HG02938 (cell line): ENCODE data around the gene LRP5.
"Not testable (repeated sequence)": the region's sequence is repeated elsewhere in the genome, so short reads cannot be mapped to it uniquely, and the experiment has no call there.

Source experiments
- ATAC-seq: cut with Tn5 transposase; IDR thresholded peaks from one replicate; pipeline ENCODE4 v1.9.1; 2021; ENCODE audit warnings: mild to moderate bottlenecking, moderate library complexity; ENCODE audit not compliant: unreplicated experiment

The LRP5 gene

DNA sequence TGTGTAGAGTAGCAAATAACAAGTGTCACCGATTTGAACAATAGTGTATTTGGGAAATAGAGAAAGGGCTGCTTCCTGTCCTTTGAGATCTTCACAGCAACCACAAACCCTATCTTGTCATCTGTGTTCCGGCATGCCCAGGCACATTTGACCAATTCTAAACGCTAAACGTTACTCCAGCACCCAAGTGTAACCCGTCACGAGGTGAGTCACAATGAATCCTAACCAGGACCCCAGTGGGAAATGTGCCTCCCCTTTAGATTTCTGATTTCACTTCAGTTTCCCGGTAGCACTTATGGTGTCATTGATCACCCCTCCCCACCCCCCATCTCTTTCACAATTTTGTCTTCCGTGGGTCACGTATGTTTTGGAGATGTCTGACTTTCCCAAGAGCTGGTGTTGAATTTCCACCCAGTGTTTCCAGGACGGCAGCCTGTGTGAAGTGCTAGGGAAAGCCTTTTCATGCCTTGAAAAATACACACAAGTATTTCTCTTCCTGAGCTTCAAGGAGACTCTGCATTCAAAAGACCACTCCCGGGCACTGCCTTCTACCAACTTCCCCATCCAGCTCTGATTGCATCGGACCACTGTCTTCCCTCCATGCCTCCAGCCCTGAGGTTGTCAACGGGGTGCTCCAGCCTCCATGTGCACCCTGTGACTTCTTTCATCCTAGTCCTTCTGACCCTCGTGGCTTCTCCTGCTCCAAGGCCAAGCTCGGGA lies 30.1 kb upstream of the LRP5 start:
- peak; percentile 42 for ATAC-seq

DNA sequence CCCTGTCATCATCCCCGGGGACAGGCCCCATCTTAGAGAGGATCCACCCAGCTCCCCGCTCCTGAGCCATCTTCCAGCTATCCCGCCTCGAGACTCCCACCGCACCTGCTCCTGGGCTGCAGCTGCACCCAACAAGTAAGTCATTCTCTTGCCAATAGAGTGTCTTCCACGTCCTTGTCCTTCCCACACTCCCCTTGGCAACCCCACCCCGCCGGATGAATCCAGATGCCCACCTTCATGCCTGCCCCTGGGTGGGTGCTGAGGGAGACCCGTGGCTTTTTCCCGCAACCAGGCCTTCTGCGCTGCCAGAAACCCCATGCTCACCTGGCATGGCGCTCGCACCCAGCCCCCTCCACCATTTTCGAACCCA lies 29.5 kb upstream of the LRP5 start:
- no peak for ATAC-seq

DNA sequence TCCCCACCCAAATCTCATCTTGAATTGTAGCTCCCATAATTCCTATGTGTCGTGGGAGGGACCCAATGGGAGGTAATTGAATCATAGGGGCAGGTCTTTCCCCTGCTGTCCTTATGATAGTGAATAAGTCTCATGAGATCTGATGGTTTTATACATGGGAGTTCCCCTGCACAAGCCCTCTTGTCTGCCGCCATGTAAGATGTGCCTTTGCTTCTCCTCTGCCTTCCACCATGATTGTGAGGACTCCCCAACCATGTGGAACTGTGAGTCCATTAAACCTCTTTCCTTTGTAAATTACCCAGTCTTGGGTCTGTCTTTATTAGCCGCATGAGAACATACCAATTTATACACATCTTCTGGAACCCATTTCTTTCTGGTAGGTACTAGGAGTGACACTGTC lies 27.8 kb upstream of the LRP5 start:
- not testable (repeated sequence) for ATAC-seq

DNA sequence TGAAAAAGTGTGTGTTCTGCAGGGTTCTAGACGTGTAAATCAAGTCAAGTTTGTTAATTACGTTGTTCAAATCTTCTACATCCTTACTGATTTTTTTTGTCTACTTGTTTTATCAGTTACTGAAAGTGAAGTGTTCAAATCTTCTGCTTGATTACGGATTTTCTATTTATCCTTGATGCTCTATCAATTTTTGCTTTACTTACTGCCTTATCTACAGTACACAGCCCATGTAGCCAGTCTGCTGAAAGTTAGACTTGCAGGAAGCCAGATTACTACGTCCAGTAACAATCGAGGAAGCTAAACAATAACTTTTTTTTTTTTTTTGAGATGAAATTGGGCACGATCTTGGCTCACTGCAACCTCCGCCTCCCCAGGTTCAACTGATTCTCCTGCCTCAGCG lies 25.0 kb upstream of the LRP5 start:
- ATAC-seq, result no peak

DNA sequence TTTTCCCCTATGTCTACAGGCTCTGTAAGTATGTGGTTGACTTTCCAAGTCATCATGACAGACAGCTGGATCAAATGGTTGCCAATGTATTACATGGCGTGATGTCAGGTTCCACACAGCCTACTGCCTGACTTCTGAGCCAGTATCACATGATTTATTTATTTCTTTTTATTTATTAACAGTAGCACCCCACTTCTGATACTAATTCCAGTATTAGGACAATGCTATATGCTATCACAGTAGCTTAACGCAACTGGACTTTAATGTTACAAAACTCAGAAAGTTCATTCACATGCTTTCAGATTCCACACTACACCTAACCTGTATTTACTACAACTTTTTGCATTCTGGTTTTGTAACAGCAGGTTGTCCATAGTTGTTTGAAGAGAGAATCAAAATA lies 22.9 kb upstream of the LRP5 start:
- no peak for ATAC-seq

GRCh38 chr11:68293708-68294107 lies 18.7 kb upstream of the LRP5 start:
- ATAC-seq, result no peak

GRCh38 chr11:68295271-68295670 lies 17.1 kb upstream of the LRP5 start:
- ATAC-seq, result no peak

DNA sequence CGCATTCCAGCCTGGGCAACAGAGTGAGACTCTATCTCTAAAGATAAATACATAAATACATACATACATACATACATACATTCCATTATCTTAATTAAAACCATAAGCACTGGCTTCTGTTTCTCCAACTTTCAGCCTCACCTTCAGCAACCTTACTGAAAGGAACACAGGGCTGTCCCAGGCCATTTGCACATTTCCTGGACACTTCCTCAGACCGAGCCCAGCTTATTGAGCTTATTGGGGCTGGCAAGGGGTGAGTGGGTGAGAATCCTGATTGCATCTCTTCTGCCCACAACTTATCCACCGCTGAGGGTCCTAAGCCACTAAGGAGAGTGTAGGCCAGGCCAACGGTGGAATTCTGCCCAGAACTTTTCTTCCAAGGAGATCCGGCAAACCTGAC lies 16.5 kb upstream of the LRP5 start:
- no peak for ATAC-seq

- ATAC-seq, result no peak
Observed at GRCh38 chr11:68296344-68297051, 15.9 kb upstream of the LRP5 start.

GRCh38 chr11:68297052-68297378 lies 15.4 kb upstream of the LRP5 start:
- ATAC-seq, result no peak

- ATAC-seq, result no peak
Observed at GRCh38 chr11:68297494-68297811, 14.9 kb upstream of the LRP5 start.

GRCh38 chr11:68297812-68298658 lies 14.4 kb upstream of the LRP5 start:
- no peak for ATAC-seq

DNA sequence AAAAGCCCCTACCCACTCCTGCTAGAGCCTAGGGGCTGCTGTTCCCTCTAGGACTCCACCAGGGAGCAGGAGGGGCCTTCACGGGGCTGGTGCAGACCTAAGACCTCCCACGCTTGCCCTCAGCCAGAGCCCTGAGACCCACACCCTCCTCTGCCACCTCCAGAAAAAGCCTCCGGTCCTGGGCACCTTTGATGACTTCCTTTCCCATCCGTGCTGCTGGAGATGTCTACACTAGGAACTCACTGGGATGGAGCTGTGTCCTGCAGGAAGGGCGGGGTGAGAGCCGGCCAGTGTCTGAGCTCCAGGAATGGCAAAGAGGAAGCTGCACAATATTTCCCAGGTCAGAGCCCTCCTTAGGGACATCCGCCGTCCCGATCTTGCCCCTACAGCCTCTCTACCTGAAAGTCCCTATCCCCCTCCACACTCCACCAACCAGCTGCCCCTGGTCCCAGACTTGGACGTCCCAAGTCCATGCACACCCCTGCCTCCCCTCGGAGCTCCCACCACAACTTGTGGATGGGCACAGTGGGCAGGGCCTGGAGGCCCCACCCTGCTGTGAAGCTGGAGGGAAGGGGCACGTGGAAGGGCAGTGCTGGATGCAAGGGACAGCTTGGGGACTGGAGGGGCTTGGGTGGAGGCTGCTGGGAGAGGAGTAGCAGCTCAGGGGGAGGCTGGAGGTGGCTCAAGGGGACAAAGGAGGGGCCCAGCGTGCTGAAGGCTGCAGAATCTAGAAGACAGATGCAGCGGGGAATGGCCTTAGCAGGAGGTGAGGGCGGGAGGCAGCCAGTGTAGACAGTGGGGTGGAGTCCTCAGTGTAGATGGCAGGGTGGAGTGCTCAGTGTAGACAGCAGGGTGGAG lies 13.5 kb upstream of the LRP5 start:
- no peak for ATAC-seq

GRCh38 chr11:68299517-68299879 lies 12.9 kb upstream of the LRP5 start:
- ATAC-seq, result not testable (repeated sequence)

DNA sequence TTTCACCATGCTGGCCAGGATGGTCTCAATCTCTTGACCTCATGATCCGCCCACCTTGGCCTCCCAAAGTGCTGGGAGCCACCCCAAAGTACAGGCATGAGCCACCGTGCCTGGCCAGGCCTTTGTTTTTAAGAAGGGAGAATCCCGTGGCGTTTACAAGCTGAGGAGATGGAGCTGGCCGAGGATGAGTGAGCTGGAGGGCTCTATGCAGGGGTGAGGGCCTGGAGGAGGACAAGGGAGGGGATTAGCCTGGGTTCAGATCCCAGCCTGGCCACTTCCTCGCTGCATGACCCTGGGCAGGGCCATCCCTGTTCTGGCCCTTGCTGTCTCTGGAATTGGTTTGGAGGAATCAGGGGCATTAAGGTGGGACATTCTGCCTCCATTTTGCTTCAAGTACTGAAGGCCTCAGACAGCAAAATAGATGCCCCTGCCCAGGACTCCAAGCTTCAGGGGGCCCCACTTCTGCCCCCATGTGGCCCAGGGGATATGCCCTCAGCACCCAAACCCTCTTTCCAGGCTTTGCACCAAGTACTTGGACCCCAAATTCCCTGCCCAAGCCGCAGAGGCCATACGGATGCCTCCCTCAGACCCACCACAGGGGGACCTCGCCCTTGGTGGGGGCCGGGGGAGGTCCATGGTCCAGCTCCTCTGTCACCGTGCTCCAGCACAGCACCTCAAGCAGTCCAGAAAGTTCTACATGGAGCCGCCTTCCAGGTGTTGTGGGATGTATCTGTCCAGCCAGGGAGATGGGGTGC lies 12.1 kb upstream of the LRP5 start:
- ATAC-seq, result no peak

DNA sequence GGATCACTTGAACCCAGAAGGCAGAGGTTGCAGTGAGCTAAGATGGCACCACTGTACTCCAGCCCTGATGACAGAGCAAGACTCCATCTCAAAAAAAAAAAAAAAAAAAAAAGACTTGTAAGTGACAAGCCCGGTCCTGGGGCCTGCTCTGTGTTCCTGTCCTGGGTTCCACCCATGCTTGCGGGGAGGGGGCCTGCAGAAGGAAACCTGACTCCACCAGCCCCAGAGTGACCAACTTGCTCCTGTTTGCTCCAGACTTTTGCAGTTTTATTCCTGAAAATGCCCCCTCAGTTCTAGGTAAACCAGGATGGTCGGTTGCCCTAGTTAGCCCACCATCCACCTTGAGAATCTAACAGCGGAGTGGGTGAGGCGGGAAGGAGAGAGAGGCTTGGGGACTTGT lies 10.1 kb upstream of the LRP5 start:
- no peak for ATAC-seq

GRCh38 chr11:68302670-68303069 lies 9.7 kb upstream of the LRP5 start:
- no peak for ATAC-seq

- no peak for ATAC-seq
Observed at GRCh38 chr11:68303083-68303482, 9.3 kb upstream of the LRP5 start.

GRCh38 chr11:68303982-68304780 lies 8.2 kb upstream of the LRP5 start:
- ATAC-seq, result no peak

DNA sequence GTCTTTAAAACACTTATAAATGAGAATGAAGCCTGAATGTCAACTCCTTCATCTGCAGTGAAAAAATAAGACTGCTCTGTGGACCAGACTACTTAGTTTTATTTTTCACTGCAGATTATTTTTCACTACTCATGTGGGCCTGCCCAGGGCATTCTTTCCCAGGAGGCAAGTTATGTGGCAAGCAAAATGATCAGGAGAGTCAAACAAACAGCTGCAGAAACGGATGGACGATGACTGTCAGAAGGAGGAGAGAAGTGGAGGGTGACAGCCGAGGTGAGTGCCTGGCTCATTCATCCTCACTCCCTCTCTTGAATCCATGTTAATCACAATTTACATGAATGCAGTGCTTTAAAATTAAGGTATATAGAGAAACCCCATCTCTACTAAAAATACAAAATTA lies 5.8 kb upstream of the LRP5 start:
- ATAC-seq, result no peak
